HCT116 (cell line): ENCODE results near the gene SETD3. TPM values are rescaled to one million over a fixed set of nuclear protein-coding genes. Genes with fewer than 3 reads are reported as not detected.

Experiments
- ATAC-seq: fragments of 200-7000 bp; cut with Tn5 transposase; 2 replicates; pipeline ENCODE4 v1.9.1; 2020; ENCODE audit warnings: mild to moderate bottlenecking, moderate library complexity
- BruUV-seq: library from RNA; stranded (reverse); fragments of 400-500 nt; replicated peaks from 2 replicates; lab custom pipeline; 2021; lab: Mats Ljungman, UMichigan
- CTCF ChIA-PET: fragments of 300-600 bp; sonication (Branson Sonifier 250); formaldehyde crosslinking; loops from one replicate; lab custom pipeline; 2021; ENCODE audit warnings: antibody characterized with exemption; lab: Charles Lee
- POLR2A ChIA-PET: fragments of 300-600, 350-600 bp; sonication (Branson Sonifier 250); formaldehyde crosslinking; loops from one replicate; lab custom pipeline; 2021; ENCODE audit warnings: antibody characterized with exemption; lab: Charles Lee
- RAD21 ChIA-PET, 2 experiments: fragments of 300-600 bp; sonication (Branson Sonifier 250); formaldehyde crosslinking; loops; one replicate each; lab custom pipeline; 2023; ENCODE audit warnings: low total read pairs in 2 of 2; ENCODE audit not compliant: uncharacterized antibody in 2 of 2, unreplicated experiment in 2 of 2, low non-redundant PET in 1 of 2; lab: Charles Lee
- DNase-seq: peaks from one replicate; pipeline ENCODE4 v3.0.0-alpha.2; 2010; ENCODE audit warnings: low read depth, low spot score
- H2AFZ ChIP-seq: fragments of 200-600 bp; shearing (Covaris generic), sonication (generic); 2 replicates; pipeline ENCODE4 v1.6.1; 2017; ENCODE audit warnings: low read depth, mixed run types, mixed read lengths, antibody characterized with exemption, low read length; ENCODE audit not compliant: poor library complexity, severe bottlenecking
- H3K27ac ChIP-seq: 2 replicates; pipeline ENCODE4 v1.5.1; 2012; ENCODE audit warnings: low read depth, low read length
- H3K27me3 ChIP-seq: fragments of 200-600 bp; sonication (generic); 2 replicates; pipeline ENCODE4 v1.6.1; 2016; ENCODE audit warnings: mixed run types, low read length, mixed read lengths; ENCODE audit not compliant: insufficient read depth
- H3K36me3 ChIP-seq, 2 experiments: fragments of 200-500 bp in 1 of 2; fragments of 200-600 bp in 1 of 2; sonication (Bioruptor generic) in 1 of 2; sonication (generic) in 1 of 2; 2 replicates each; pipeline versions ENCODE4 v1.5.1 to v1.6.1; 2014 to 2016; ENCODE audit warnings: low read length in 2 of 2, inconsistent platforms in 1 of 2, mixed read lengths in 1 of 2, mixed run types in 1 of 2; ENCODE audit not compliant: insufficient read depth in 2 of 2, control insufficient read depth in 1 of 2
- H3K4me1 ChIP-seq, 2 experiments: fragments of 200-600 bp in 1 of 2; sonication (generic) in 1 of 2; 2 replicates each; pipeline versions ENCODE4 v1.5.1 to v1.6.1; 2012 to 2017; ENCODE audit warnings: low read length in 2 of 2, inconsistent platforms in 1 of 2, mild to moderate bottlenecking in 1 of 2, mixed read lengths in 1 of 2, mixed run types in 1 of 2, moderate library complexity in 1 of 2; ENCODE audit not compliant: insufficient read depth in 2 of 2, control insufficient read depth in 1 of 2
- H3K4me2 ChIP-seq: fragments of 200-600 bp; sonication (generic); 2 replicates; pipeline ENCODE4 v1.6.1; 2017; ENCODE audit warnings: mixed run types, low read length, mixed read lengths
- H3K4me3 ChIP-seq, 2 experiments: fragments of 200-600 bp in 1 of 2; sonication (generic) in 1 of 2; replicated peaks in 1 of 2; 2 replicates each; pipeline ENCODE4 v1.5.1; 2011 to 2016; ENCODE audit warnings: low read length in 2 of 2, control low read depth in 1 of 2, low read depth in 1 of 2, mild to moderate bottlenecking in 1 of 2, mixed read lengths in 1 of 2, mixed run types in 1 of 2
- H3K79me2 ChIP-seq: fragments of 200-600 bp; sonication (generic); 2 replicates; pipeline ENCODE4 v1.6.1; 2017; ENCODE audit warnings: mild to moderate bottlenecking, mixed run types, low read length, moderate library complexity, mixed read lengths; ENCODE audit not compliant: insufficient read depth
- H3K9ac ChIP-seq: fragments of 200-600 bp; sonication (generic); 2 replicates; pipeline ENCODE4 v1.6.1; 2016; ENCODE audit warnings: low read length, mixed read lengths
- H3K9me2 ChIP-seq: fragments of 200-600 bp; sonication (generic), shearing (Covaris generic); 2 replicates; pipeline ENCODE4 v1.6.1; 2017; ENCODE audit warnings: mixed run types, mild to moderate bottlenecking, moderate library complexity; ENCODE audit not compliant: insufficient read depth
- H3K9me3 ChIP-seq, 2 experiments: fragments of 200-500 bp in 1 of 2; fragments of 200-600 bp in 1 of 2; sonication (Bioruptor generic) in 1 of 2; sonication (generic) in 1 of 2; 2 replicates each; pipeline ENCODE4 v1.6.1; 2014 to 2017; ENCODE audit warnings: low read length in 2 of 2, mixed read lengths in 2 of 2, inconsistent platforms in 1 of 2, low read depth in 1 of 2, mild to moderate bottlenecking in 1 of 2, mixed run types in 1 of 2, moderate library complexity in 1 of 2; ENCODE audit not compliant: control insufficient read depth in 1 of 2, insufficient read depth in 1 of 2
- H4K20me1 ChIP-seq: fragments of 200-600 bp; sonication (generic), shearing (Covaris generic); 2 replicates; pipeline ENCODE4 v1.6.1; 2017; ENCODE audit warnings: mixed run types, mild to moderate bottlenecking, moderate library complexity; ENCODE audit not compliant: insufficient read depth
- CBX3 ChIP-seq: IDR thresholded peaks from 2 replicates; pipeline ENCODE4 v1.6.1; 2012; ENCODE audit warnings: low read depth
- CEBPB ChIP-seq: IDR thresholded peaks from 2 replicates; pipeline ENCODE4 v1.6.1; 2012; ENCODE audit warnings: low read depth
- ELF1 ChIP-seq: IDR thresholded peaks from 2 replicates; pipeline ENCODE4 v1.6.1; 2012; ENCODE audit warnings: low read depth, borderline replicate concordance
- FOSL1 ChIP-seq: IDR thresholded peaks from 2 replicates; pipeline ENCODE4 v1.6.1; 2012; ENCODE audit warnings: low read depth
- JUND ChIP-seq: IDR thresholded peaks from 2 replicates; pipeline ENCODE4 v1.6.1; 2012
- SIN3A ChIP-seq: IDR thresholded peaks from 2 replicates; pipeline ENCODE4 v1.6.1; 2012; ENCODE audit warnings: low read depth
- intact Hi-C: fragments of 100-400 bp; cut with micrococcal nuclease; formaldehyde crosslinking; loops from 2 replicates; pipeline ENCODE4 v1.10.0; 2022
- total RNA-seq: library from RNA; stranded (reverse); gene quantifications from one replicate; pipeline ENCODE4 v1.2.1, GENCODE V29; 2021; ENCODE audit not compliant: unreplicated experiment
- TF ChIP-seq, protein P1 (sequence below): IDR thresholded peaks from 2 replicates; pipeline ENCODE4 v1.6.1; 2012; ENCODE audit warnings: low read depth

Gene SETD3
- total RNA-seq, 1 experiment from 2014 or later: 46.6 TPM

DNA sequence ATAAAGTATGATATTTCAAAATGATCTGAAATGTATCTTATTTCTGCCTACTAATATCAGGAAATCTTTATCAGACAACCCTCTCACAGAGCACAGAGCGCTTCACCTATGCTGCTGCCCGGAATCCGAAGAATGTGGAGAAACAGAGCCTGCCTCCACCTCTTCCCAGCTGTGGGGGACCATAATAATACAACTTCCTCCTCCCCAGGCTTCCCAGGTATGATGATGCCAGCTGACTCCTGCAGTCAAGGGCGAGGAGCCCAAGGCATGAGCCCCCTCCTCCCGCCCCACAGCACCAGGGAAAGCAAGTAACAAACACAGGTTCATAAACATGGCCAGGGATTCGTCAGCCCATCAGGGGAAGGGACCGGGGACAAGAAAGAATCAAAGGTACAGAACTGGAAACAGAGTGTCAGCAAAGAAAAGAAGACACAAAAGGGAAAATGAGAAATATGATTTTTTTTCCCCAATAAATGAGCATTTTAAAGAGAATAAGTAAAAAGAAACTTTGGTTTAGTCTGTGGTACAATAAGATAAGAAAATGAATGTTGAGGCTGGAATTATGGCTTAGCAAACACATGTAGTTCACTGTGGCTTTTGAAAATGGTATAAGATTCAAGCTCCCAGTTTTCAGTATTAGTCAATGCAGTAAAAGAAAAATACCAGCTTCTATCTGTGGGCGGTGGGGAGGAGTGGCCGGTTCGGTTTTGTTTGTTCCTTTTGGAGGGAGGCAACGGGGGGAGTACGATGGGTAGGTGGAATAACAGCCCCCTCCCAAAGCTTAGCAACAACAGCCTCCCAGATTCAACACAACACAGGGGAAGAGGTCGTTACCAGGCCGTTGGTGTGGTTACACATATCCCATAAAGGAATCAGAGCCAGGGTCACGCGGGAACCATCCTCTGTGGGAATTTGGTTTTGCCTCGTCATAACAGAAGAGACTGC lies 68.3 kb downstream of the SETD3 start (continued):
- TF ChIP-seq, protein P1, sequence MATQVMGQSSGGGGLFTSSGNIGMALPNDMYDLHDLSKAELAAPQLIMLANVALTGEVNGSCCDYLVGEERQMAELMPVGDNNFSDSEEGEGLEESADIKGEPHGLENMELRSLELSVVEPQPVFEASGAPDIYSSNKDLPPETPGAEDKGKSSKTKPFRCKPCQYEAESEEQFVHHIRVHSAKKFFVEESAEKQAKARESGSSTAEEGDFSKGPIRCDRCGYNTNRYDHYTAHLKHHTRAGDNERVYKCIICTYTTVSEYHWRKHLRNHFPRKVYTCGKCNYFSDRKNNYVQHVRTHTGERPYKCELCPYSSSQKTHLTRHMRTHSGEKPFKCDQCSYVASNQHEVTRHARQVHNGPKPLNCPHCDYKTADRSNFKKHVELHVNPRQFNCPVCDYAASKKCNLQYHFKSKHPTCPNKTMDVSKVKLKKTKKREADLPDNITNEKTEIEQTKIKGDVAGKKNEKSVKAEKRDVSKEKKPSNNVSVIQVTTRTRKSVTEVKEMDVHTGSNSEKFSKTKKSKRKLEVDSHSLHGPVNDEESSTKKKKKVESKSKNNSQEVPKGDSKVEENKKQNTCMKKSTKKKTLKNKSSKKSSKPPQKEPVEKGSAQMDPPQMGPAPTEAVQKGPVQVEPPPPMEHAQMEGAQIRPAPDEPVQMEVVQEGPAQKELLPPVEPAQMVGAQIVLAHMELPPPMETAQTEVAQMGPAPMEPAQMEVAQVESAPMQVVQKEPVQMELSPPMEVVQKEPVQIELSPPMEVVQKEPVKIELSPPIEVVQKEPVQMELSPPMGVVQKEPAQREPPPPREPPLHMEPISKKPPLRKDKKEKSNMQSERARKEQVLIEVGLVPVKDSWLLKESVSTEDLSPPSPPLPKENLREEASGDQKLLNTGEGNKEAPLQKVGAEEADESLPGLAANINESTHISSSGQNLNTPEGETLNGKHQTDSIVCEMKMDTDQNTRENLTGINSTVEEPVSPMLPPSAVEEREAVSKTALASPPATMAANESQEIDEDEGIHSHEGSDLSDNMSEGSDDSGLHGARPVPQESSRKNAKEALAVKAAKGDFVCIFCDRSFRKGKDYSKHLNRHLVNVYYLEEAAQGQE: no peak
- TF ChIP-seq FOSL1 (no peak), CBX3 (no peak), CEBPB (no peak)

DNA sequence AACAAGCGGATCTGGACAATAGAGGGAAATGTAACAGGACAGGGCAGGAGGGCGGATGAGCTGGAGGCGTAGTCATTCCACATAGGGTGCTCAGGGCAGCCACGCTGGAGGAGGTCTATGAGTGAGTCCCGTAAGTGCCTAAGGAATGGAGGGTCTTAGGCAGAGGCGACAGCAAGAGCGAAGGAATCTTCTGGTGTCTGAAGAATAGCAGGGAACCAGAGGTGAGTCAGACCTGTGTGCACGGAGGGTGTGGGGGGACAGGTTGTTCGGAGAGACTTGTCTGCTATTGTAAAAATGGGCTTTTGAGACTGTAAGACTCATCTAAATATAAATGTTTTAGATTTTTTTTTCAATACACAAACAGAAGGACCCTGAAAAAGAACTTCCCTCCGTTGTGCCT lies 70.6 kb downstream of the SETD3 start:
- intact Hi-C loops: no loop called here
- no peak overlapping the region for H3K4me2 ChIP-seq
- H4K20me1 ChIP-seq: no peaks in the 10 kb centered on the region
- H3K27me3 ChIP-seq: no peaks in the 10 kb centered on the region
- H3K9ac ChIP-seq: no peak overlapping the region
- no peak overlapping the region for H3K27ac ChIP-seq
- no peaks in the 10 kb centered on the region for H3K79me2 ChIP-seq
- CTCF ChIA-PET: interaction anchor here (1.7 kb wide), 1 partner anchor 17 kb away, joined by 5 read pairs; no protein-coding TSS in a partner anchor
- ATAC-seq: no peak
- TF ChIP-seq JUND (no peak), SIN3A (no peak), ELF1 (no peak)
- peaks cover 0 to 2% of the 10 kb centered on the region in 2 experiments; a peak in 1 of 4 replicates for H3K36me3 ChIP-seq
- H3K4me1 ChIP-seq: 0 out of 4 replicates have a peak, but pooled peaks cover 0 to 4% of the 10 kb centered on the region in 2 experiments
- H3K9me2 ChIP-seq: no peaks in the 10 kb centered on the region
- H3K4me3 ChIP-seq: no peak overlapping the region
- RAD21 ChIA-PET: interaction anchor here in 1 of 2 experiments (0.6 kb wide), 1 partner anchor 21 kb away, joined by 3 read pairs; no protein-coding TSS in a partner anchor
- no peak for DNase-seq
- BruUV-seq: no TSS peak
- H3K9me3 ChIP-seq: no peaks in the 10 kb centered on the region
- POLR2A ChIA-PET: no interaction called here
- H2AFZ ChIP-seq: no peak overlapping the region
